DMS53 (cell line): ENCODE results near the gene CGB7.
A peak's percentile ranks its signal among the peaks of the same experiment; 100 is the strongest.

Source experiments
- DNase-seq: peaks from one replicate; lab custom pipeline; 2025; lab: John Stamatoyannopoulos, UW

The CGB7 gene

DNA sequence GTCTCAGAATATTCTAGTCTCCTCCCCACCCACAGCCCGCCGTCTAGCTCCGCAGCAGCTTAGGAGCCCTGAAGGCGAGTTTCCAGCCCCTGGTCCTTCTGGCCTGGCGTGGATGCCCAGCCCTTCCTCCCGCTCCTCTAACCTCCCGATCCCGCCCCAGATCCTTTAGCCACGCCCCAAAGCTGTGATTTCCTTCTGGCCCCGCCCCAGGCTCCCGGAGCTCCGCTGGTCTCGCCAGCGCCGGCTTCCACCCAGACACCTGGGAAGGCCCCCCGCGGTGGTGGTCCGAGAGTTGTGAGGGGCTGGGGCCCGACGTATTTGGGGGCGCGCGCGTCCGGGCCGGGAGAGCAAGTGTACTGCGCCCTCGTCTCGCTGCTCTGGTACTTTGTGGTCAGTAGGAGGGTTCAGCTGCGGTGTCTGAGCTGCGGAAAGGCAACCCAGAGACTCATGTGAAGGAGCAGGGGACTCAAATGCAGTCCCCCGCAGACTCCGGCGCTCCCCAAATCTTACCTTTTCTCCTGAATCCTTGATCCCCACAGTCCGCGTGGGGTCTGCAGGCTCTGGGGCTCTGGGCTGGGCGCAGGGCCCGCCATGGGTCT lies at the start of gene CGB7:
Gene CGB7, minus strand, starts transcription at position 114 of the 599 bp plus-strand sequence. CDS start 2,374 bp downstream, outside the sequence.
- peak; percentile 62 for DNase-seq

- DNase-seq, result peak; percentile 85
Measured at GRCh38 chr19:49106648-49107135, 49.1 kb upstream of the CGB7 start.

GRCh38 chr19:49104229-49104864 lies 46.8 kb upstream of the CGB7 start:
- DNase-seq, result no peak

GRCh38 chr19:49103331-49104085 lies 46.0 kb upstream of the CGB7 start:
- no peak for DNase-seq

DNA sequence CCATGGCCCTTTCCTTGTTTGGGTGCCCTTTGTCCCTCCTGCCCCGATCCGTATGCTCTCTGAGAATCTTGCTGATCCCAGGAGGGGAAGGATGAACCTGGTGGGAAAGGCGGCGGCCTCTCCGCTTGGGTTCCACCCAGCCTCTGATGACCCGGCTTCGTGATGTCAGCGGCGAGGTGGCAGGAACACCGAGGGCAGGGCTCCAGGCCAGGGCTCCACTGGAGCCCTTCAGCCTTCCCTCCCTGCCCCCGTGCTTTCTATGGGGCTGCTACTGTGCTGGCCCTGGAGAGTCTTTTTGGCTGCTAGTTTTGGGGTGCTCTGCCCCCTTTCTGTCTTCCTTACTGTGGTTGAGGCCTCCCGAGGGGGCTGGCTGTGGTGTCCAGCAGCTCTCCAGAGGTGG lies 44.8 kb upstream of the CGB7 start:
- DNase-seq, result no peak

GRCh38 chr19:49101160-49101559 lies 43.6 kb upstream of the CGB7 start:
- no peak for DNase-seq

GRCh38 chr19:49098795-49099194 lies 41.2 kb upstream of the CGB7 start:
- DNase-seq, result no peak

DNA sequence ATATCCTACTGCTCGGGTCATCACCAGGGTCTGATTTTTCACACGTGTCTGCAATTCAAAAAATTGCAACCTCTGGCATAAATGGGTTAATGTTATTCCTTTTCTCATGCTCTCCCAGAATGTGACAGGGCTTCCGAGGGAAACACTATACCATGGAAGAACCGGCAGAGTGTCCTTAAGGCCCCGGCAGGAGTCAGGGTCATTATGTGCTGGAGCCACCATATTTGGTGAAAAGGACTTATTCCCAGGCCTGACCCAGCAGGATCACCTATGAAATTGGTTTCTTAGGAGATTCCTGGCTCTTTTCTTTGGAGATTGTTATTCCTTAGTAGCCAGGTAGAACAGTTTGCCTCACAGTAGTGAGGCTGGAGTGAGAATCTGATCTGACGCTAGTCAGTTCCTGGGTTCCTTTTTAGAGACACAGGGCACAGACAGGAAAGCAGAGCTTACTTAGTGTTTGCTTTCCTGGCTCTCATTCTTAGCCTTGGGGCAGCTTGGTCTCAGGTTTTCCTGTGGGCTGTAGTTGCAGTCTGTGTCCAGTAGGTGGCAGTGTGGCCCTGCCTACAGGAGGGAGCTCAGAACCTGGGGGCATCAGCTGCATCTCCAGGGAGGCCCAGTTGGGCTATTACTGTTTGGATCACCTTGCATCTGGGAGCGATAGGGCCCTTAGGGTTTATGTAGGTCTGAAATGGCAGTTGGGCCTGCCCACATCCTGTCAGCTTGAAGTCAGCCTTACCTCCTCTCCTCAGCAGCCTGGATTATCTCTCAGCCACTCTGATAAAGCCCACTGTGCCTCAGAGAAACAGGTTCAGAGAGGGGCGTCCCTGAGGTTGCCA lies 40.1 kb upstream of the CGB7 start:
- peak; percentile 90 for DNase-seq

DNA sequence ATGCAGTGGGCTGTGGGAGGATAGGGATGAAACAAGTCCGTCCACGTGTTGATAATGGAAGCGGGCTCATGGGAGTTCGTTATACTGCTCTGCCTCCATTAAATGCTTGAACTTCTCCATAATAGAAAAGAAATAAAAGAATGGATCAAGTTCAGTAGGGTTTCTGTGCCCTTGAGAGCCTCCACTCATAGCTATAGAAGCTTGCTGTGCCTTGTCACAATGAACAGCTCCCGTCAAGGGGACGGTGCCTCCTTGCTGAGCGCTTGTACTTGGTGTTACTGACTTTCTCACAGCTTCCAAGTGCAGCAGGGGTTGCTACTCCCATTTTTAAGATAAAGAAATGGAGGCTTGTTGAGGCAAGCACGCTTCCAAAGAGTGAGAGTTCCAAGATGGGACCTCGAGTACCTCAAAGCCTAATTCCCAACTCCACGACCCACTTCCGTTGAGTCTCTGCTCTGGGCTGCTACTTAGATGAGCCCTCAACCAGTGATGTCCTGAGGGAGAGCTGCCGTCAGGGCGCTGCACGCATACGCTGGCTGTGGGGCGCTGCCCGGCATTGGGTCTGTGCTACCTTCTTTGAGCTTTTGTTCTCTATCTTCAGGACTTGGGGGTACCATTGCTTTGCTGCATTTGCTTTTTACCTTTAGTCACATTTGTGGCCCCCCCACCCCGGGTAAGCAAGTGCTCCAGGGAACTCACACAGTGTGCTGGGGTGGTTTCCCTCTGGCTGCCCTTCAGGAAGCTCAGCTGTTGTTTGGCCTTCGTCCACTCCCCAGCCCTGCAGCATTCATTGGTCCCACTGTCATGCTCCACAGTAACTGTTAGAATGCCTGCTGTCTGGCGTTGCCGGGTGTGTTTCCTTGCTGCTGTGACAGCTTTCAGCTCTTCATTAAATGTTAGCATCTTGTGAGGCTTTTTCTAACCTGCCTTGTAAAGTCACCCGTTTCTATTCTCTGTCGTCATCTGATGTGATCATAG lies 37.2 kb upstream of the CGB7 start:
- DNase-seq, result no peak

DNA sequence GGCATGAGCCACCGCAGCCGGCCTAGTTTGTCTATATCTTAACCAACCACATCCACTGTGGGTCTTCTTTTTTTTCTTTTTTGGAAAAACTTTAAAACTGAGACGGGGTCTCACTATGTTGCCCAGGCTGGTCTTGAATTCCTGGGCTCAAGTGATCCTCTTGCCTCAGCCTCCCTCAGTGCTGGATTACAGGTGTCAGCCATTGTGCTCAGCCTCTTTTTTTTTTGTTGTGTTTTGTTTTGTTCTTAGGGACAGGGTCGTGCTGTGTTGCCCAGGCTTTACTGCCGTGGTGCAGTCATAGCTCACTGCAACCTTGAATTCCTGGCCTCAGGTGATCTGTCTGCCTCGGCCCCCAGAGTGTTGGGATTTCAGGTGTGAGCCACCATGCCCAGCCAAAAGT lies 35.1 kb upstream of the CGB7 start:
- DNase-seq, result no peak

GRCh38 chr19:49091391-49092038 lies 34.0 kb upstream of the CGB7 start:
- DNase-seq, result no peak

DNA sequence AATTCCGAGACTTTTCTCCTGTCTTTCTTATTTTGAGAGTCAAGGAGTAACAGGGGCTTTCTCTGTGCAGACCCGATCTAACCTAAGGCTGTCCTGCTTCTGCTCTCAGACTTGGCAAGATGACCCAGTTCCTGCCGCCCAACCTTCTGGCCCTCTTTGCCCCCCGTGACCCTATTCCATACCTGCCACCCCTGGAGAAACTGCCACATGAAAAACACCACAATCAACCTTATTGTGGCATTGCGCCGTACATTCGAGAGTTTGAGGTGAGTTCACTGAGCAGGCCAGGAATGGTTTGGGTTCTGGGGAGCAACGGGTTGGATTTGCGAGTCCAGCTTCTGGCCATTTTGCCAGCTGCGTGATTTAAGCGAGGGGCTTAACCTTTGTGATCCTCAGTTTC lies 28.7 kb upstream of the CGB7 start:
- no peak for DNase-seq

- DNase-seq, result peak; percentile 50
Measured at GRCh38 chr19:49085868-49086232, 28.3 kb upstream of the CGB7 start.

DNA sequence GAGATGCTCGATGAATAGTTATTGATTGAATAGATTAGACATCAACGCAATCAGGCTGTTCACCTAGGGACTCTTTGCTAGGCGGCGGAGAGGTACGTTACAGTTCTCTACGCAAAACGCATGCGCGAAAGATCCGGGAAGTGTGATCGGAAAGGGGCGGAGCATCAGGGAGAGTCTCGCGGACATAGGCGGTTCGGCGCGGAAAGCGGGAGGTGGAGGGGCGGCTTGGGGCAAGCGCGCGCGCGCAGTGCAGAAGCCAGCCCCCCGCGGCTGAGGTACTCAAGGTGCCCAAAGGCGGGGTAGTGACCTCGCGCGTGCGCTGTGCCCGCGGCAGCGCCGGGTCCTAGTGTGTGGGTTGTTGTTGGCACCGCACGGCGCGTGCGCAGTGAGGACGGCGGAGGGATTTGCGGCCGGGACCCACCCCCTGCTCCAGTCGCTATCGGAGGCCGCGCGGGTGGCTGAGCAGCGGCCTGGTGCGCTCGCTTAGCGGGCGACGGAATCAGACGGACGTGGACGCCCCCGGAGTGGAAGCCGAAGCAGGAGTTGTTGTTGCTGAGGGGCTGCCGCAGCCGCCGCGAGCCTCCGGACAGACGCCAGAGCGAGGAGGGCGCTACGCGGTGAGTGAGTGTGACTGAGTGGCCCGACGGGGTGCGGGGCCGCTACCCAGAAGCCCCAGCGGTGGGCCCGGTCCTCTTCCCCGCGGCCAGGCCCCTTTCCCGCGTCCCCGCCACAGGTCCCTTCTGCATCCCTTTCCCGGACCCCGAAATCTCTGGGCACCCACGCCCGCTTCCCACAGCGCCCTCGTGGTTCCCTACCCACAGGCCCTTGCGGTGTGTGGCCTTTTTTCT lies 27.7 kb upstream of the CGB7 start, which contains the start of gene SNRNP70:
Gene SNRNP70, plus strand, starts transcription at position 432 of the 848 bp plus-strand sequence. CDS start 964 bp downstream, outside the sequence.
- peak; percentile 100 for DNase-seq

- DNase-seq, result peak; percentile 46
Measured at GRCh38 chr19:49084206-49085019, 26.9 kb upstream of the CGB7 start.

GRCh38 chr19:49081273-49081672 lies 23.7 kb upstream of the CGB7 start:
- DNase-seq, result no peak

DNA sequence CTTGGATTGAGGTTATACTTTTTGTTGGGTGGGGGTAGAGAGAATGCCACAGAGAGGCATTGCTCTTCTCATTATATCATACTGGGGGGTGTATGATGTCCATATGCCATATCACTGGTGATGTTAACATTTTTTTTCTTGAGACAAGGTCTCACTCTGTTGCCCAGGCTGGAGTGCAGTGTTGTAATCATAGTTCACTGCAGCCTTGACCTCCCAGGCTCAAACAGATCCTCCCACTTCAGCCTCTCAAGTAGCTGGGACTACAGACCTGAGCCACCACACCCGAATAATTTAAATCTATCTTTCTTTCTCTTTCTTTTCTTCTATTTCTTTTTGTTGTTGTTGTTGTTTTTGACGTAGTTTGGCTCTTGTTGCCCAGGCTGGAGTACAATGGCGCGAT lies 22.8 kb upstream of the CGB7 start:
- DNase-seq, result no peak

DNA sequence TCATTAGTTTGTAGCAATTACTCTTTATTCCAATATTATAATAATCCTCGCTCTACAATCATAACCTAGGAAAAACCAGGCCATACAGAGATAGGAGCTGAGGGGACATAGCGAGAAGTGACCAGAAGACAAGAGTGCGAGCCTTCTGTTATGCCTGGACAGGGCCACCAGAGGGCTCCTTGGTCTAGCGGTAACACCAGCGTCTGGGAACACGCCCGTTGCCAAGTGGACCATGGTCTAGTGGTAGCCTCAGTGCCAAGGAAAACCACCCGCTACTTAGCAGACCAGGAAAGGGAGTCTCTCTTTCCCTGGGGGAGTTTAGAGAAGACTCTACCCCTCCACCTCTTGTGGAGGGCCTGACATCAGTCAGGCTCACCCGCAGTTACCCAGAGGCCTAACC lies 17.3 kb upstream of the CGB7 start:
- DNase-seq, result peak; percentile 80
